ENCODE results near the gene EIF2B2.

Gene EIF2B2

GRCh38 chr14:75005357-75005756 is 2.6 kb downstream of the EIF2B2 start:
- Mint-ChIP-seq H3K27ac (no peak overlapping the region), H3K4me3 (peak overlapping the region; percentile 36 to 62 (median 59)), H3K4me1 (peaks cover 35% of the 10 kb centered on the region), H3K36me3 (ENCODE audit: low read depth) (peaks cover 50% of the 10 kb centered on the region), H3K27me3 (ENCODE audit: low read depth) (no peaks in the 10 kb centered on the region), H3K9me3 (peaks cover 7% of the 10 kb centered on the region)
- TF ChIP-seq, protein P1, sequence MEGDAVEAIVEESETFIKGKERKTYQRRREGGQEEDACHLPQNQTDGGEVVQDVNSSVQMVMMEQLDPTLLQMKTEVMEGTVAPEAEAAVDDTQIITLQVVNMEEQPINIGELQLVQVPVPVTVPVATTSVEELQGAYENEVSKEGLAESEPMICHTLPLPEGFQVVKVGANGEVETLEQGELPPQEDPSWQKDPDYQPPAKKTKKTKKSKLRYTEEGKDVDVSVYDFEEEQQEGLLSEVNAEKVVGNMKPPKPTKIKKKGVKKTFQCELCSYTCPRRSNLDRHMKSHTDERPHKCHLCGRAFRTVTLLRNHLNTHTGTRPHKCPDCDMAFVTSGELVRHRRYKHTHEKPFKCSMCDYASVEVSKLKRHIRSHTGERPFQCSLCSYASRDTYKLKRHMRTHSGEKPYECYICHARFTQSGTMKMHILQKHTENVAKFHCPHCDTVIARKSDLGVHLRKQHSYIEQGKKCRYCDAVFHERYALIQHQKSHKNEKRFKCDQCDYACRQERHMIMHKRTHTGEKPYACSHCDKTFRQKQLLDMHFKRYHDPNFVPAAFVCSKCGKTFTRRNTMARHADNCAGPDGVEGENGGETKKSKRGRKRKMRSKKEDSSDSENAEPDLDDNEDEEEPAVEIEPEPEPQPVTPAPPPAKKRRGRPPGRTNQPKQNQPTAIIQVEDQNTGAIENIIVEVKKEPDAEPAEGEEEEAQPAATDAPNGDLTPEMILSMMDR (IDR thresholded peaks at IDR 0.05; ENCODE audit: unreplicated experiment in 3 of 3) = no peak

DNA sequence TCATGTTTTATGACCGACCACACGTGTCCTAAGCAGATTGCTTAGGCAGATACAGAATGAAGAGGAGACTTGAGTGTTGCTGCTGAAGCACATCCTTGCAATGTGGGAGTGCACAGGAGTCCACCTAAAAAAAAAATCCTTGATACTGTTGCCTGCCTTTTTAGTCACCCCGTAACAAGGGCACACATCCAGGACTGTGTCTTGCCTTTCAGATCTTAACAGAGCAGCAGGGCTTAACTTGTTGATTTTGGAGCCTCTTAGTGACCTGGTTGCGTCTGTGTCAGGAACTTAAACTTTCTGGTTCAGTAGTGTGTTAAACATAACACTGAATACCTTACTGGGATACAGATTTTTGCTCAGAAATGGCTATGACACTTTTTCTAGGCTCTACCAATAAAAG is 6.5 kb downstream of the EIF2B2 start:
- H3K27ac Mint-ChIP-seq = no peak overlapping the region
- H3K36me3 Mint-ChIP-seq (ENCODE audit: low read depth) = peaks cover 64% of the 10 kb centered on the region
- peaks cover 22% of the 10 kb centered on the region for H3K4me1 Mint-ChIP-seq
- no peaks in the 10 kb centered on the region for H3K27me3 Mint-ChIP-seq (ENCODE audit: low read depth)
- H3K9me3 Mint-ChIP-seq = no peaks in the 10 kb centered on the region
- TF ChIP-seq, protein P1 (IDR thresholded peaks at IDR 0.05; ENCODE audit: unreplicated experiment in 3 of 3) = no peak
- H3K4me3 Mint-ChIP-seq = no peak overlapping the region

GRCh38 chr14:75010472-75011093 is 7.9 kb downstream of the EIF2B2 start:
- no peak overlapping the region for H3K4me3 Mint-ChIP-seq
- H3K9me3 Mint-ChIP-seq = no peaks in the 10 kb centered on the region
- TF ChIP-seq, protein P1 (IDR thresholded peaks at IDR 0.05; ENCODE audit: unreplicated experiment in 3 of 3) = no peak
- peaks cover 64% of the 10 kb centered on the region for H3K36me3 Mint-ChIP-seq (ENCODE audit: low read depth)
- peaks cover 11% of the 10 kb centered on the region for H3K4me1 Mint-ChIP-seq
- H3K27me3 Mint-ChIP-seq (ENCODE audit: low read depth) = no peaks in the 10 kb centered on the region
- H3K27ac Mint-ChIP-seq = no peak overlapping the region

DNA sequence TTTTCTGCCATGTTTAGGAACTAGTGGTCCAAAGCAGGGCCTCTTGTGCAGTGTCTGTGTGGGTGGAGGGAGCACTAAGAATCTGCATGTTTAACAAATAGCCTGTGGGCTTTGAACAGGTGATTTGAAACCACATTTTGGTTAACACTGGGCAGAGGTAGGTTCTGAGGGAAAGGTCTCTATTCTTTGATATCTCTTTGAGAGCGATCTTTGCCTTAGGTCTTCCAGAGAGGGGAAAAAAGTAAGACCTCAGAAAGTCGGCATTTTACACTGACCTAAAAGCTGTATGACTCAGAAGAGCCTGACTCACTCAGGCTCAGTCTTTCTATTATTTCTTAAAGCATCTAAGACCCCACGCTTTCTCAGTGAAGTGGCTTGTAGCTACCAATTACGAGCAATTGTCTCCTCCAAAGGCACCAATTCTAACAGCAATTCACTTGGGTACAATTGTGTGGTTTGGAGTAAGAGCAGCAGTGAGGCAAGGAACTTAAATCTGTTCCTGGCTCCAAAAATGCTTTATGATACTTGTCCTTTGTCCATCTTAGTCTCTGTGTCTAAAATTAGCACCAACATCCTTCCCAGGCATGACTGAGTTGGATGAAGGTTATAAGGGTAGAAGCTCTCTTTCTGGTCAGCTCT is 8.8 kb downstream of the EIF2B2 start:
- Mint-ChIP-seq H3K27me3 (ENCODE audit: low read depth) (no peaks in the 10 kb centered on the region), H3K4me1 (peaks cover 6% of the 10 kb centered on the region), H3K27ac (peak overlapping the region in 2 of 3 experiments; percentile 34 to 60), H3K36me3 (ENCODE audit: low read depth) (peaks cover 61% of the 10 kb centered on the region), H3K4me3 (no peak overlapping the region), H3K9me3 (no peaks in the 10 kb centered on the region)
- TF ChIP-seq, protein P1 (IDR thresholded peaks at IDR 0.05; ENCODE audit: unreplicated experiment in 3 of 3) = no peak

GRCh38 chr14:75013290-75013689 is 10.6 kb downstream of the EIF2B2 start:
- Mint-ChIP-seq H3K4me1 (peaks cover 6% of the 10 kb centered on the region), H3K27ac (no peak overlapping the region)

More at GRCh38 chr14:75013290-75013689, 10.6 kb downstream of the EIF2B2 start:
- Mint-ChIP-seq H3K9me3 (no peaks in the 10 kb centered on the region), H3K36me3 (ENCODE audit: low read depth) (peaks cover 49% of the 10 kb centered on the region), H3K4me3 (no peak overlapping the region), H3K27me3 (ENCODE audit: low read depth) (no peaks in the 10 kb centered on the region)
- TF ChIP-seq, protein P1 (IDR thresholded peaks at IDR 0.05; ENCODE audit: unreplicated experiment in 3 of 3) = no peak
